Caco-2 (cell line): Measurements from ENCODE around the gene KMT2D. TPM values are rescaled to one million over a fixed set of nuclear protein-coding genes. Genes with fewer than 3 reads are reported as not detected.

Experiments
- BruUV-seq: library from RNA; stranded (reverse); fragments of 400-500 nt; replicated peaks from 2 replicates; lab custom pipeline; 2021; lab: Mats Ljungman, UMichigan
- CTCF ChIA-PET: fragments of 300-600 bp; sonication (Branson Sonifier 250); formaldehyde crosslinking; loops from one replicate; lab custom pipeline; 2022; ENCODE audit warnings: antibody characterized with exemption; lab: Charles Lee
- POLR2A ChIA-PET: fragments of 300-600 bp; sonication (Branson Sonifier 250); formaldehyde crosslinking; loops from one replicate; lab custom pipeline; 2022; ENCODE audit warnings: antibody characterized with exemption; lab: Charles Lee
- DNase-seq, 2 experiments: peaks; one replicate each; pipeline versions ENCODE4 v3.0.0 to v3.0.0-alpha.2; 2020 to 2022
- H3K27me3 ChIP-seq: replicated peaks from 2 replicates; pipeline ENCODE4 v1.6.0; 2011; ENCODE audit warnings: low read length; ENCODE audit not compliant: control insufficient read depth, insufficient read depth
- H3K36me3 ChIP-seq: 2 replicates; pipeline ENCODE4 v1.5.1; 2011; ENCODE audit warnings: low read length; ENCODE audit not compliant: control insufficient read depth, insufficient read depth
- H3K4me1 ChIP-seq: fragments of 250-450 bp; sonication (Bioruptor Pico); 2 replicates; pipeline ENCODE4 v1.5.1; 2020; ENCODE audit warnings: mild to moderate bottlenecking
- H3K4me3 ChIP-seq: 2 replicates; pipeline ENCODE4 v1.5.1; 2011; ENCODE audit warnings: low read depth, mild to moderate bottlenecking, control low read depth, low read length
- H3K9me3 ChIP-seq: fragments of 250-450 bp; sonication (Bioruptor Pico); 2 replicates; pipeline ENCODE4 v1.5.1; 2020; ENCODE audit warnings: mild to moderate bottlenecking, moderate library complexity
- H3K27ac Mint-ChIP-seq: one replicate; pipeline ENCODE4 v1.8.0; 2022; ENCODE audit warnings: mixed read lengths; ENCODE audit not compliant: unreplicated experiment
- H3K27me3 Mint-ChIP-seq: one replicate; pipeline ENCODE4 v1.8.0; 2022; ENCODE audit warnings: mixed read lengths; ENCODE audit not compliant: insufficient read depth, unreplicated experiment
- H3K36me3 Mint-ChIP-seq: one replicate; pipeline ENCODE4 v1.8.0; 2022; ENCODE audit warnings: mild to moderate bottlenecking, mixed read lengths; ENCODE audit not compliant: insufficient read depth, unreplicated experiment
- H3K4me1 Mint-ChIP-seq: one replicate; pipeline ENCODE4 v1.8.0; 2022; ENCODE audit warnings: low read depth, mixed read lengths; ENCODE audit not compliant: unreplicated experiment
- H3K4me3 Mint-ChIP-seq: one replicate; pipeline ENCODE4 v1.8.0; 2022; ENCODE audit warnings: mild to moderate bottlenecking, moderate library complexity, mixed read lengths; ENCODE audit not compliant: unreplicated experiment
- H3K9me3 Mint-ChIP-seq: one replicate; pipeline ENCODE4 v1.8.0; 2022; ENCODE audit warnings: mixed read lengths; ENCODE audit not compliant: unreplicated experiment
- intact Hi-C: fragments of 100-400 bp; cut with micrococcal nuclease; formaldehyde crosslinking; loops from one replicate; pipeline ENCODE4 v1.10.0; 2022; ENCODE audit not compliant: unreplicated experiment
- total RNA-seq: library from RNA; stranded (reverse); gene quantifications from 2 replicates; pipeline ENCODE4 v1.2.3, GENCODE V29; 2022
- TF ChIP-seq, protein P1 (sequence below), 2 experiments: fragments of 200-600 bp in 1 of 2; IDR thresholded peaks; 1 replicate in 1 of 2; 2 replicates in 1 of 2; pipeline versions ENCODE4 v1.5.1 to v1.8.0; 2011 to 2022; ENCODE audit warnings: antibody characterized with exemption in 1 of 2, control low read depth in 1 of 2, inconsistent platforms in 1 of 2, low read depth in 1 of 2, low read length in 1 of 2, mild to moderate bottlenecking in 1 of 2, moderate library complexity in 1 of 2; ENCODE audit not compliant: insufficient read depth in 1 of 2, severe bottlenecking in 1 of 2, unreplicated experiment in 1 of 2

Gene KMT2D
- total RNA-seq, 1 experiment from 2014 or later, result 139 TPM

DNA sequence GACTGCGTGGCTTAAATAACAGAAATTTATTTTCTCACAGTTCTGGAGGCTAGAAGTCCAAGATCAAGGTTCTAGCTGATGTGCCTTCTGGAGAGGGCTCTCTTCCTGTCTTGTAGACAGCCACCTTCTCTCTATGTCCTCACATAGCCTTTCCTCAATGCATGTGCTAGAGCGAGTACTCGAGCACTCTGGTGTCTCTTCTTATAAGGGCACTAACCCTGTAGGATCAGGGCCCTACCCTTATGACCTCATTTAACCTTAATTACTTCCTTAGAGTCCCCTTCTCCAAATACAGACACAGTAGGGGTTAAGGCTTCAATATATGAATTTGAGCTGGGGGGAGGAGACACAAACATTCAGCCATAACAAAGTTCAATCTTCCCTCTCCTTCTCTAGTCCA, 23.8 kb upstream of the KMT2D start:
- H3K36me3 Mint-ChIP-seq, result peaks cover 5% of the 10 kb centered on the region
- intact Hi-C loops, result no loop called here
- H3K9me3 Mint-ChIP-seq, result no peaks in the 10 kb centered on the region
- no peak overlapping the region for H3K4me3 Mint-ChIP-seq
- BruUV-seq, result no TSS peak
- no peak overlapping the region for H3K27ac Mint-ChIP-seq
- ChIA-PET POLR2A (no interaction called here), CTCF (interaction anchor here (0.7 to 1.2 kb wide), 5 partner anchors 10 to 151 kb away, joined by 3 to 4 read pairs (median 3); partner anchors contain the start of genes DHH and TUBA1B)
- no peak for DNase-seq
- H3K4me1 ChIP-seq, result no peaks in the 10 kb centered on the region
- peaks cover 2% of the 10 kb centered on the region; the same call in 1 of the 2 replicates for H3K27me3 ChIP-seq
- H3K4me3 ChIP-seq, result no peak overlapping the region
- no peaks in the 10 kb centered on the region for H3K9me3 ChIP-seq
- H3K36me3 ChIP-seq, result no peaks in the 10 kb centered on the region
- H3K4me1 Mint-ChIP-seq, result no peaks in the 10 kb centered on the region
- TF ChIP-seq, protein P1, sequence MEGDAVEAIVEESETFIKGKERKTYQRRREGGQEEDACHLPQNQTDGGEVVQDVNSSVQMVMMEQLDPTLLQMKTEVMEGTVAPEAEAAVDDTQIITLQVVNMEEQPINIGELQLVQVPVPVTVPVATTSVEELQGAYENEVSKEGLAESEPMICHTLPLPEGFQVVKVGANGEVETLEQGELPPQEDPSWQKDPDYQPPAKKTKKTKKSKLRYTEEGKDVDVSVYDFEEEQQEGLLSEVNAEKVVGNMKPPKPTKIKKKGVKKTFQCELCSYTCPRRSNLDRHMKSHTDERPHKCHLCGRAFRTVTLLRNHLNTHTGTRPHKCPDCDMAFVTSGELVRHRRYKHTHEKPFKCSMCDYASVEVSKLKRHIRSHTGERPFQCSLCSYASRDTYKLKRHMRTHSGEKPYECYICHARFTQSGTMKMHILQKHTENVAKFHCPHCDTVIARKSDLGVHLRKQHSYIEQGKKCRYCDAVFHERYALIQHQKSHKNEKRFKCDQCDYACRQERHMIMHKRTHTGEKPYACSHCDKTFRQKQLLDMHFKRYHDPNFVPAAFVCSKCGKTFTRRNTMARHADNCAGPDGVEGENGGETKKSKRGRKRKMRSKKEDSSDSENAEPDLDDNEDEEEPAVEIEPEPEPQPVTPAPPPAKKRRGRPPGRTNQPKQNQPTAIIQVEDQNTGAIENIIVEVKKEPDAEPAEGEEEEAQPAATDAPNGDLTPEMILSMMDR (IDR thresholded peaks at IDR 0.05; ENCODE audit: insufficient read depth in 1 of 2, low read depth in 1 of 2, low read length in 1 of 2, severe bottlenecking in 1 of 2, unreplicated experiment in 1 of 2), result no peak
- peaks cover 3% of the 10 kb centered on the region for H3K27me3 Mint-ChIP-seq

DNA sequence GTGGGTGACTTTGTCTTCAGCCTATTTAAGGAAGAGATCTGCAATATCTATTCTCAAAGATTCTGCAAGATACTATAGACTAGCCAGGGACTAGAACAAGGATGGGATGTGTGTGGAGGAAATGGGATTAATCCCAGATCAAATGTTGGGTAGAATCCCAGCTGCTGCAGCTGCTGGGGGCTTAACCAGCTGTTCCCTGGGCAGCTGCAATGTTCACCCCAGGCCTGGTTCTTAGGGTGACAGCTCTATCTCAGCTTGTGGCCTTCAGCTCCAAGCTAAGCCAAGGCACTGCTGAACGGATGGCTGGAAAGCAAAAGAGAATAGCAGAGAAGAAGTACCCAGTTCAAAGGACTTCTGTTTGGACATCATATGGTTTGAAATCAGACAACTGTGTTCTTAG, 19.2 kb upstream of the KMT2D start:
- POLR2A ChIA-PET, result no interaction called here
- no peaks in the 10 kb centered on the region for H3K36me3 ChIP-seq
- no peak overlapping the region for H3K4me3 ChIP-seq
- no TSS peak for BruUV-seq
- intact Hi-C loops, result no loop called here
- no peak overlapping the region for H3K27ac Mint-ChIP-seq
- no peaks in the 10 kb centered on the region for H3K9me3 Mint-ChIP-seq
- DNase-seq, result no peak
- no peaks in the 10 kb centered on the region for H3K4me1 Mint-ChIP-seq
- H3K27me3 ChIP-seq, result no peaks in the 10 kb centered on the region
- TF ChIP-seq, protein P1 (IDR thresholded peaks at IDR 0.05; ENCODE audit: insufficient read depth in 1 of 2, low read depth in 1 of 2, low read length in 1 of 2, severe bottlenecking in 1 of 2, unreplicated experiment in 1 of 2), result no peak
- H3K4me1 ChIP-seq, result no peaks in the 10 kb centered on the region
- H3K27me3 Mint-ChIP-seq, result no peaks in the 10 kb centered on the region
- CTCF ChIA-PET, result interaction anchor here (2.6 kb wide), 1 partner anchor 8 kb away, joined by 13 read pairs; no protein-coding TSS in a partner anchor
- H3K4me3 Mint-ChIP-seq, result no peak overlapping the region
- H3K9me3 ChIP-seq, result no peaks in the 10 kb centered on the region
- H3K36me3 Mint-ChIP-seq, result no peaks in the 10 kb centered on the region

DNA sequence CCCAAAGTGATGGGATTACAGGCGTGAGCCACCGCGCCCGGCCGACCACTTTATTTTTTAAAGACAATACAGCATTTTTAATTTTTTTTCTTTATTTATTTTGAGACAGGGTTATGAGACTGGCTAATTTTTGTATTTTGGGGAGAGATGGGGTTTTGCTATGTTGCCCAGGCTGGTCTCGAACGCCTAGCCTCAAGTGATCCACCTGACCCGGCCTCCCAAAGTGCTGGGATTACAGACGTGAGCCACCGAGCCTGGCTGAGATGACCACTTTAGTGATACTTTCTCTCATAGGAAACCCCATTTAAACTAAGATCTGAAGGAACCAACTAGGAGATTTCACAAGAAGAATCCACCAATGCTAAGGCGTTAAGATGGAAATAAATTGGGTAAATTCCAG, 10.4 kb upstream of the KMT2D start:
- peaks cover 7% of the 10 kb centered on the region; the same call in 1 of the 2 replicates for H3K4me1 ChIP-seq
- DNase-seq, result no peak
- no peaks in the 10 kb centered on the region for H3K9me3 ChIP-seq
- H3K4me3 ChIP-seq, result no peak overlapping the region
- Mint-ChIP-seq H3K9me3 (no peaks in the 10 kb centered on the region), H3K27ac (no peak overlapping the region), H3K4me3 (no peak overlapping the region), H3K4me1 (peaks cover 7% of the 10 kb centered on the region), H3K27me3 (no peaks in the 10 kb centered on the region), H3K36me3 (peaks cover 6% of the 10 kb centered on the region)
- TF ChIP-seq, protein P1 (IDR thresholded peaks at IDR 0.05; ENCODE audit: insufficient read depth in 1 of 2, low read depth in 1 of 2, low read length in 1 of 2, severe bottlenecking in 1 of 2, unreplicated experiment in 1 of 2), result no peak
- ChIA-PET POLR2A (no interaction called here), CTCF (interaction anchor here (1.4 to 1.9 kb wide), 2 partner anchors 17 to 74 kb away, joined by 5 to 33 read pairs; no protein-coding TSS in a partner anchor)
- intact Hi-C loops, result loop anchor here (1.0 to 2.0 kb wide), 2 partner anchors 17 to 38 kb away; no protein-coding TSS in a partner anchor
- no peaks in the 10 kb centered on the region for H3K36me3 ChIP-seq
- no peaks in the 10 kb centered on the region for H3K27me3 ChIP-seq
- no TSS peak for BruUV-seq
